AG10803 (cell line): ENCODE results near the gene VWA8.

ENCODE experiments used
- DNase-seq: peaks from one replicate; pipeline ENCODE4 v3.0.0; 2010; ENCODE audit warnings: low read depth
- H3K4me3 ChIP-seq: 2 replicates; pipeline ENCODE4 v1.5.1; 2011; ENCODE audit warnings: mild to moderate bottlenecking, low read length, control low read depth
- TF ChIP-seq, protein P1 (sequence below): conservative IDR thresholded peaks from 2 replicates; pipeline ENCODE4 v1.5.1; 2011; ENCODE audit warnings: mild to moderate bottlenecking, low read length, control low read depth, inconsistent platforms

The VWA8 gene

DNA sequence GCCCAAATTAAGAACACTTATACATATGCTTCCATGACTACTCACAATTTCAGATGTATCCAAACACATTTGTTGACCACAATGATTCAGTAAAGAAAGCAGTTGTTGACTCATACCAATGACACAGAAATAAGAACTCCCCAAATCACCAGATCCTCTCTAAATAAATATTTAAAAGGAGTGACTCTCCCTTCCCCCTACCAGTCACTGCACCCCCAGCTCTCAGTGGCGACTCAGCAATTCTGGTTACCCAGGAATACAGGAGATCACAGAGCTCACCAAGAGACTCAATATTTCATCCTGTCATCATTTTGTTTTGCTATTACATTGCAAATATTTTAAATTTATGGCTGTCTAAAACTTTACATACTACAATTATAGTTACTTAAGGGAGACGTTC, 372.0 kb downstream of the VWA8 start:
- DNase-seq, result peak; percentile 95

DNA sequence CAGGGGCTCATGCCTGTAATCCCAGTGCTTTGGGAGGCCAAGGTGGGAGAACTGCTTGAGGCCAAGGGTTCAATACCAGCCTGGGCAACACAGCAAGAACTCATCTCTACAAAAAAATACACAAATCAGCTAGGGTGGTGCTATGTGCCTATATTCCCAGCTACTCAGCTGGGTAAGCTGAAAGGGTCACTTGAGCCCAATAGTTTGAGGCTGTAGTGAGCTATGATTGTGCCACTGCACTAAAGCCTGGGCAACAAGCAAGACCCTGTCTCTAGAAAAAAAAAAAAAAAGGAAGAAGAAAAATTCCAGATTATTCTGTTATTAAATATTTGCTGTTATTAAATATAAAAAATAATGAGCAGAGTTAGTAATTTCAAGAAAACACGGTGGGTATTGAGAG, 372.5 kb downstream of the VWA8 start:
- no peak overlapping the region for H3K4me3 ChIP-seq
- TF ChIP-seq, protein P1, sequence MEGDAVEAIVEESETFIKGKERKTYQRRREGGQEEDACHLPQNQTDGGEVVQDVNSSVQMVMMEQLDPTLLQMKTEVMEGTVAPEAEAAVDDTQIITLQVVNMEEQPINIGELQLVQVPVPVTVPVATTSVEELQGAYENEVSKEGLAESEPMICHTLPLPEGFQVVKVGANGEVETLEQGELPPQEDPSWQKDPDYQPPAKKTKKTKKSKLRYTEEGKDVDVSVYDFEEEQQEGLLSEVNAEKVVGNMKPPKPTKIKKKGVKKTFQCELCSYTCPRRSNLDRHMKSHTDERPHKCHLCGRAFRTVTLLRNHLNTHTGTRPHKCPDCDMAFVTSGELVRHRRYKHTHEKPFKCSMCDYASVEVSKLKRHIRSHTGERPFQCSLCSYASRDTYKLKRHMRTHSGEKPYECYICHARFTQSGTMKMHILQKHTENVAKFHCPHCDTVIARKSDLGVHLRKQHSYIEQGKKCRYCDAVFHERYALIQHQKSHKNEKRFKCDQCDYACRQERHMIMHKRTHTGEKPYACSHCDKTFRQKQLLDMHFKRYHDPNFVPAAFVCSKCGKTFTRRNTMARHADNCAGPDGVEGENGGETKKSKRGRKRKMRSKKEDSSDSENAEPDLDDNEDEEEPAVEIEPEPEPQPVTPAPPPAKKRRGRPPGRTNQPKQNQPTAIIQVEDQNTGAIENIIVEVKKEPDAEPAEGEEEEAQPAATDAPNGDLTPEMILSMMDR, result no peak
- DNase-seq, result no peak

More for the DNA sequence above, 372.0 kb downstream of the VWA8 start:
- H3K4me3 ChIP-seq, result no peak overlapping the region
- TF ChIP-seq, protein P1, result no peak

DNA sequence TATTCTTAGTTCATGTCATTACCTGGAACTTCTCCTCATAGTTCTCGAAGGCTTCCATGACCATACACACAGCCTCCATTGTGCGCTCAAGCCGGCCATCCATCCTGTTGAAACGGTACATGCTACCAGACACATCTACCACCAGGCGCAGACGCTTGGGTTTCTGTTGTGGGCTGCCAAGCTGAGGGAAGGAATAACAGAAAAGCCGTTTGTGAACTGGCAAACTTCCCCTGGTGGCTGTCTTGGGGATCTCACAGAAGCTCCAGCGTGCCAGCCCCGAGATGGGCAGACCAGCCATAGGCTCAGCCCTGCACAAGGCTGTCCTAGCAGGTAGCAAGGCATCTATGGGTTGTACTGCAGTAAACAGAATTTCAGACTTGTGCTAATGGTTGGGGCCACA, 373.4 kb downstream of the VWA8 start:
- DNase-seq, result no peak
- TF ChIP-seq, protein P1, result no peak
- no peak overlapping the region for H3K4me3 ChIP-seq

DNA sequence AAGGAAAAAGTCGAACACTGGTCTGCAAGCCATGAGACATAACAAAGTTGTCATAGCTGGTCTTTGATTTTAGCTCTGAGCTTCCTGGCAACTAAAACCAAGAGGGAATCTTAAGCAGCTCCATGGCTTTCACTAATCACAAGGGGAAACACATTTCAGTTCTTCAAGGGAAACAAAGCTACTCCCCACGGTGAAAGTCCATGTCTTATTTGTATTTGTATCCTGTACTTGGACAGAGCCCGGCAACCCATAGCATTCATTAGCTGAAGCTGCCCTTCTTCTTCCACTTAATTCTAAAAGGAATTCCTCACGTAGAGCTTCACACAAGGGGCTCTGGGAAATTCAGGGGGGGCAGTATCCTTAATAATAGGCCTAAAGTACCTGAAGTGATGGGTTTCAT, 374.7 kb downstream of the VWA8 start:
- TF ChIP-seq, protein P1, result no peak
- no peak overlapping the region for H3K4me3 ChIP-seq
- no peak for DNase-seq

DNA sequence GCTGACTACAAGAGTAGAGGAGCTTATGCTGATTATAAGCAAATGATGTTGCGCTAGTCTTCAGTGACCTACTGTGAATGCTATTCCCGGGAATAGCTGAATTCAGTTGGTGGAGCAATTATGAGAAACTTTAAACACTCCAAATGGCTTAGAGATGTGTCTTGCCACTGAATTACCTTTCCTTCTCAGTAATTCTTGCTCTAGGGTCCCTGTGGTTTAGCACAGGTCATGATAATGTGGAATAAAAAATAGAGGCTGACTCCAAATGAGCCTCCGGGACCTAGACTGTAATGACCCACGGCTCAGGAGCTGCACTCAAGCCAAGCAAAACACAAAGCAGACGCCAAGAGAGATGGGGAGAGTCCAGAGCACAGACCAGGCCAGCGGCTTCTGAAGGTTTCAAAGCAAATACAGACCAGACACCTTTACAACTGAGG, 378.9 kb downstream of the VWA8 start:
- TF ChIP-seq, protein P1, result no peak
- no peak for DNase-seq
- H3K4me3 ChIP-seq, result no peak overlapping the region

DNA sequence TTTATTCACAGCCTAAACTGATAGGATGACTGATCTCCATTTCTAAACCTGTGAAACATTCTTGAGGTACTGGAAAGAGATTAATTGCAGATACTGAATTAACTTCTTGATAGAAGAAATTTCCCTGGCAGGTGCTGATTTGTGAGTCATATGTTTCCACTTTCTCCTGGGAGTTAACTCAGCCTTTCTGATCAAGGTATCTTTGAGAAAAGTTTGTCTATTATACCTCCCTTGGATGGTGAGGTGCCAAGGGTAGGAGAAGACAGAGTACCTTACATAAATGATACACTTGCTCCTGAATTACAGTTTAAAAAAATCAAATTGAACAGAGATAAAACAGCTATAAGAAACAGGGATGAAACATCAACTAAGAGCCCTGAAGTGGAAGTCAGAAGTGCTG, 380.6 kb downstream of the VWA8 start:
- TF ChIP-seq, protein P1, result no peak
- no peak for DNase-seq
- H3K4me3 ChIP-seq, result no peak overlapping the region

DNA sequence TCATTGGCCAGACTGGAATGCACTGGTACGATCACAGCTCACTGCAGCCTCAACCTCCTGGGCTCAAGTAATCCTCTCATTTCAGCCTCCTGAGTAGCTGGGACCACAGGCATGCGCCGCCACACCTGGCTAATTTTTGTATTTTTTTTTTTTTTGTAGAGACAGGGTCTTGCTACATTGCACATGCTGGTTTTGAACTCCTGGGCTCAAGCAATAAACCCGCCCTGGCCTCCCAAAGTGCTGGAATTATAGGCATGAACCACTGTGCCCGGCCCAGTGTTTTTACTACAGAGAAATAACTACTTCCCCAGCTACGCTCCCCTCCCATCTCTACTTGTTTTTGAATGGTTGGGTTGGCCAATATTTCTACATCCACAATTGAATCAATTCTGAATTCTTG, 381.0 kb downstream of the VWA8 start:
- TF ChIP-seq, protein P1, result no peak
- no peak overlapping the region for H3K4me3 ChIP-seq
- no peak for DNase-seq
